Lower lobe of right lung (tissue), 2 donors: ENCODE measurements around the gene KCNB1. TPM values are rescaled to one million over a fixed set of nuclear protein-coding genes. Genes with fewer than 3 reads are reported as not detected.

ENCODE experiments used
- ATAC-seq, 2 donors: fragments of 200-7000 bp; cut with Tn5 transposase; one replicate each; pipeline ENCODE4 v1.9.1; 2020 to 2022; ENCODE audit warnings: mild to moderate bottlenecking in 2 of 2, moderate library complexity in 2 of 2
- DNase-seq: peaks from one replicate; pipeline ENCODE4 v3.0.0-alpha.2; 2020
- H3K27ac ChIP-seq: fragments of 200-600 bp; one replicate; pipeline ENCODE4 v1.8.0; 2022
- H3K27me3 ChIP-seq: fragments of 200-600 bp; one replicate; pipeline ENCODE4 v1.8.0; 2022; ENCODE audit warnings: low read depth
- H3K36me3 ChIP-seq: fragments of 200-600 bp; one replicate; pipeline ENCODE4 v1.8.0; 2022; ENCODE audit warnings: mild to moderate bottlenecking
- H3K4me1 ChIP-seq: fragments of 200-600 bp; one replicate; pipeline ENCODE4 v1.8.0; 2022
- H3K4me3 ChIP-seq: fragments of 200-600 bp; one replicate; pipeline ENCODE4 v1.8.0; 2022; ENCODE audit warnings: mild to moderate bottlenecking
- H3K9me3 ChIP-seq: fragments of 200-600 bp; one replicate; pipeline ENCODE4 v1.8.0; 2022
- CTCF ChIP-seq: fragments of 200-600 bp; IDR thresholded peaks from one replicate; pipeline ENCODE4 v1.8.0; 2022; ENCODE audit warnings: antibody characterized with exemption, mild to moderate bottlenecking
- intact Hi-C: fragments of 100-400 bp; cut with DNase I; formaldehyde crosslinking; loops from one replicate; pipeline ENCODE4 v1.11.0; 2022
- total RNA-seq: library from RNA; stranded (reverse); fragmentation: NEBNext Ultra II Directional; extraction: Animal tissue kit (Norgen Biotek cat#: 25700); gene quantifications from one replicate; pipeline ENCODE4 v1.2.1, GENCODE V29; 2021
- donor health status: DM: no; HTN: yes; CAD: no; lungs with severe emphysema.

The KCNB1 gene
- total RNA-seq, 1 donor from 2014 or later = 0.53 TPM

- no peak for TF ChIP-seq CTCF
- no peak overlapping the region for H3K27ac ChIP-seq
- ATAC-seq (no peak), DNase-seq (no peak)
- peaks cover 5% of the 10 kb centered on the region for H3K27me3 ChIP-seq
- intact Hi-C loops = no loop called here
- no peaks in the 10 kb centered on the region for H3K36me3 ChIP-seq
- no peaks in the 10 kb centered on the region for H3K4me1 ChIP-seq
- no peak overlapping the region for H3K4me3 ChIP-seq
- no peaks in the 10 kb centered on the region for H3K9me3 ChIP-seq
Measured at GRCh38 chr20:49464556-49464955, 17.9 kb downstream of the KCNB1 start.

GRCh38 chr20:49462626-49463025 is 19.8 kb downstream of the KCNB1 start:
- no peaks in the 10 kb centered on the region for H3K9me3 ChIP-seq
- no peak overlapping the region for H3K4me3 ChIP-seq
- H3K27me3 ChIP-seq = no peaks in the 10 kb centered on the region
- H3K27ac ChIP-seq = no peak overlapping the region
- intact Hi-C loops = no loop called here
- no peak for DNase-seq
- TF ChIP-seq CTCF = no peak
- no peak for ATAC-seq
- H3K36me3 ChIP-seq = no peaks in the 10 kb centered on the region
- H3K4me1 ChIP-seq = no peaks in the 10 kb centered on the region

DNA sequence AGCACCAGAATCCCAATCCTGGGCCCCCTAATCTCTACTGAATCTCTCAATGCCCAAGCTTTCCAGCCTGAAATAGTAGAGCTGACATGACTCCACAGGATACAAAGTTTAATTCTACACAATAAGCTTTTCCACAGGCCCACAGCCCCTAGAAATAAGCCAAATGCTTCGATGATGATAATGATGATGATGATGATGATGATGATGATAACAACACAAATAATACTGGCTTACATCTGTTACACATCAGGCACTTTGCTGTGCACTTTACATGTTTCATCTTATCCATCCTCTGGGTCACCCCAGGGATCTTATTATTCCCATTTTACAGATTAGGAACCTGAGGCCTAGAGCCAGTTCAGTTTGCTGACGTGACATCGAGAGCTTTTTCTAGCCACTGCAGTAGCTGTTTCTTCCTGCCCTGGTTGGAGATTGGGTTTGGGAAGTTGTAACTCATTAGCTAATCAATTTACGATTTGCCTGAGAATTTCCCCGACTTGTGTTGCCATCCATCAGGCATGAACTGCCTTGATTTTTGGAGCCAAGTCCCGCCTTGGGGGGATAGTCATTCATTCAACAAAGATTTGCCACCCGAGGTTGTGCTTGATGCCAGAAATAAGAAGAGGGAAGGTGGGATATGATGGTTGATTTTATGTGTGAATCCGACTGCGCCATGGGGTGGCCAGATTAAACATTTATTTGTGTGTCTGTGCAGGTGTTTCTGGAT is 20.4 kb downstream of the KCNB1 start:
- H3K4me1 ChIP-seq = no peaks in the 10 kb centered on the region
- intact Hi-C loops = no loop called here
- no peak for ATAC-seq
- no peaks in the 10 kb centered on the region for H3K27me3 ChIP-seq
- H3K27ac ChIP-seq = no peak overlapping the region
- no peak for DNase-seq
- H3K4me3 ChIP-seq = no peak overlapping the region
- H3K36me3 ChIP-seq = no peaks in the 10 kb centered on the region
- no peak for TF ChIP-seq CTCF
- no peaks in the 10 kb centered on the region for H3K9me3 ChIP-seq

GRCh38 chr20:49460916-49461315 is 21.6 kb downstream of the KCNB1 start:
- TF ChIP-seq CTCF = no peak
- Histone ChIP-seq H3K9me3 (no peaks in the 10 kb centered on the region), H3K4me1 (no peaks in the 10 kb centered on the region), H3K4me3 (no peak overlapping the region), H3K27ac (no peak overlapping the region), H3K36me3 (no peaks in the 10 kb centered on the region), H3K27me3 (no peaks in the 10 kb centered on the region)
- DNase-seq = no peak
- ATAC-seq = no peak
- intact Hi-C loops = no loop called here

- ATAC-seq = no peak
- H3K27ac ChIP-seq = no peak overlapping the region
Measured at GRCh38 chr20:49460131-49460530, 22.3 kb downstream of the KCNB1 start.

More at GRCh38 chr20:49460131-49460530, 22.3 kb downstream of the KCNB1 start:
- Histone ChIP-seq H3K27me3 (no peaks in the 10 kb centered on the region), H3K4me3 (no peak overlapping the region), H3K9me3 (no peaks in the 10 kb centered on the region), H3K36me3 (no peaks in the 10 kb centered on the region), H3K4me1 (no peaks in the 10 kb centered on the region)
- intact Hi-C loops = no loop called here
- no peak for DNase-seq
- no peak for TF ChIP-seq CTCF
